ENCODE measurements around the gene EDNRA. TPM values are rescaled to one million over a fixed set of nuclear protein-coding genes. Genes with fewer than 3 reads are reported as not detected.

Gene EDNRA
- total and polyA plus RNA-seq, 9 of the 15 experiments (the other 6 are each of a cell fraction or from before 2014, with no cell fraction given): not detected

GRCh38 chr4:147518086-147518485, 37.2 kb downstream of the EDNRA start:
- ChIA-PET POLR2A (no interaction called here), CTCF (ENCODE audit: low intra/inter-chr PET ratio) (interaction anchor here (1.2 to 3.1 kb wide), 2 partner anchors 348 to 350 kb away, joined by 3 to 22 read pairs; no protein-coding TSS in a partner anchor)
- Histone ChIP-seq H3K4me2 (ENCODE audit: insufficient read depth, low read length) (no peak overlapping the region), H3K9me1 (ENCODE audit: control insufficient read depth, insufficient read depth, low read length) (no peaks in the 10 kb centered on the region), H3K9ac (ENCODE audit: insufficient read depth in 1 of 2, low read depth in 2 of 2, low read length in 2 of 2) (no peak overlapping the region), H3K4me1 (replicated peaks in 1 of 2; ENCODE audit: control insufficient read depth in 2 of 2, insufficient read depth in 2 of 2, low read length in 2 of 2) (no peaks in the 10 kb centered on the region), H3K79me2 (ENCODE audit: control insufficient read depth, insufficient read depth, low read length) (no peaks in the 10 kb centered on the region), H3K27me3 (ENCODE audit: control insufficient read depth in 2 of 2, insufficient read depth in 2 of 2, low read length in 2 of 2) (no peaks in the 10 kb centered on the region), H2AFZ (ENCODE audit: low read depth, low read length) (no peak overlapping the region), H3K9me3 (replicated peaks; ENCODE audit: control insufficient read depth, insufficient read depth, low read depth, low read length) (no peaks in the 10 kb centered on the region), H4K20me1 (replicated peaks; ENCODE audit: control insufficient read depth, insufficient read depth, low read length) (no peaks in the 10 kb centered on the region), H3K36me3 (ENCODE audit: control insufficient read depth, insufficient read depth, low read length) (no peaks in the 10 kb centered on the region), H3K4me3 (no peak overlapping the region), H3K27ac (ENCODE audit: extremely low read depth, low read depth, low read length) (no peak overlapping the region)
- intact Hi-C loops (cut with micrococcal nuclease) (loop anchor here (1.0 to 2.0 kb wide), 2 partner anchors 72 to 349 kb away; no protein-coding TSS in a partner anchor), in situ Hi-C loops (cut with MboI) (no loop called here)
- DNase-seq (ENCODE audit: extremely low read depth in 1 of 4, low spot score in 3 of 4) (no peak), FAIRE-seq (no peak), ATAC-seq (no peak)
- no TSS peak for BruUV-seq (replicated peaks)
- WGBS (ENCODE audit: insufficient coverage, low coverage, missing lambda C conversion rate): 0% methylated on average over 2 of the region's 2 CpGs
- TF ChIP-seq NONO (IDR thresholded peaks at IDR 0.05; ENCODE audit: low read depth in 2 of 2, low read length in 1 of 2) (no peak), SMAD3 (CRISPR knock-in tag; conservative IDR thresholded peaks at IDR 0.05) (no peak), HIVEP1 (CRISPR knock-in tag; IDR thresholded peaks at IDR 0.05) (no peak), SNIP1 (IDR thresholded peaks at IDR 0.05; ENCODE audit: low read depth) (no peak), KLF6 (CRISPR knock-in tag; IDR thresholded peaks at IDR 0.05; ENCODE audit: borderline replicate concordance) (no peak)
- TF ChIP-seq, protein P1, sequence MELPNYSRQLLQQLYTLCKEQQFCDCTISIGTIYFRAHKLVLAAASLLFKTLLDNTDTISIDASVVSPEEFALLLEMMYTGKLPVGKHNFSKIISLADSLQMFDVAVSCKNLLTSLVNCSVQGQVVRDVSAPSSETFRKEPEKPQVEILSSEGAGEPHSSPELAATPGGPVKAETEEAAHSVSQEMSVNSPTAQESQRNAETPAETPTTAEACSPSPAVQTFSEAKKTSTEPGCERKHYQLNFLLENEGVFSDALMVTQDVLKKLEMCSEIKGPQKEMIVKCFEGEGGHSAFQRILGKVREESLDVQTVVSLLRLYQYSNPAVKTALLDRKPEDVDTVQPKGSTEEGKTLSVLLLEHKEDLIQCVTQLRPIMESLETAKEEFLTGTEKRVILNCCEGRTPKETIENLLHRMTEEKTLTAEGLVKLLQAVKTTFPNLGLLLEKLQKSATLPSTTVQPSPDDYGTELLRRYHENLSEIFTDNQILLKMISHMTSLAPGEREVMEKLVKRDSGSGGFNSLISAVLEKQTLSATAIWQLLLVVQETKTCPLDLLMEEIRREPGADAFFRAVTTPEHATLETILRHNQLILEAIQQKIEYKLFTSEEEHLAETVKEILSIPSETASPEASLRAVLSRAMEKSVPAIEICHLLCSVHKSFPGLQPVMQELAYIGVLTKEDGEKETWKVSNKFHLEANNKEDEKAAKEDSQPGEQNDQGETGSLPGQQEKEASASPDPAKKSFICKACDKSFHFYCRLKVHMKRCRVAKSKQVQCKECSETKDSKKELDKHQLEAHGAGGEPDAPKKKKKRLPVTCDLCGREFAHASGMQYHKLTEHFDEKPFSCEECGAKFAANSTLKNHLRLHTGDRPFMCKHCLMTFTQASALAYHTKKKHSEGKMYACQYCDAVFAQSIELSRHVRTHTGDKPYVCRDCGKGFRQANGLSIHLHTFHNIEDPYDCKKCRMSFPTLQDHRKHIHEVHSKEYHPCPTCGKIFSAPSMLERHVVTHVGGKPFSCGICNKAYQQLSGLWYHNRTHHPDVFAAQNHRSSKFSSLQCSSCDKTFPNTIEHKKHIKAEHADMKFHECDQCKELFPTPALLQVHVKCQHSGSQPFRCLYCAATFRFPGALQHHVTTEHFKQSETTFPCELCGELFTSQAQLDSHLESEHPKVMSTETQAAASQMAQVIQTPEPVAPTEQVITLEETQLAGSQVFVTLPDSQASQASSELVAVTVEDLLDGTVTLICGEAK (IDR thresholded peaks at IDR 0.05): no peak
- TF ChIP-seq, protein P1 (CRISPR knock-in tag; IDR thresholded peaks at IDR 0.05): no peak
- TF ChIP-seq, protein P2, sequence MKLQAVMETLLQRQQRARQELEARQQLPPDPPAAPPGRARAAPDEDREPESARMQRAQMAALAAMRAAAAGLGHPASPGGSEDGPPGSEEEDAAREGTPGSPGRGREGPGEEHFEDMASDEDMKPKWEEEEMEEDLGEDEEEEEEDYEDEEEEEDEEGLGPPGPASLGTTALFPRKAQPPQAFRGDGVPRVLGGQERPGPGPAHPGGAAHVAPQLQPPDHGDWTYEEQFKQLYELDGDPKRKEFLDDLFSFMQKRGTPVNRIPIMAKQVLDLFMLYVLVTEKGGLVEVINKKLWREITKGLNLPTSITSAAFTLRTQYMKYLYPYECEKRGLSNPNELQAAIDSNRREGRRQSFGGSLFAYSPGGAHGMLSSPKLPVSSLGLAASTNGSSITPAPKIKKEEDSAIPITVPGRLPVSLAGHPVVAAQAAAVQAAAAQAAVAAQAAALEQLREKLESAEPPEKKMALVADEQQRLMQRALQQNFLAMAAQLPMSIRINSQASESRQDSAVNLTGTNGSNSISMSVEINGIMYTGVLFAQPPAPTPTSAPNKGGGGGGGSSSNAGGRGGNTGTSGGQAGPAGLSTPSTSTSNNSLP (IDR thresholded peaks at IDR 0.05; ENCODE audit: borderline replicate concordance, low read depth, low read length): no peak
